ENCODE data around the gene FAF1. TPM values are rescaled to one million over a fixed set of nuclear protein-coding genes. Genes with fewer than 3 reads are reported as not detected.

FAF1 gene
- total RNA-seq, 4 donors from 2014 or later = 72.0 to 107 (median 92.0) TPM

GRCh38 chr1:50620680-50621329 lies 339.3 kb downstream of the FAF1 start:
- Histone ChIP-seq H3K27ac (no peak overlapping the region), H3K36me3 (no peaks in the 10 kb centered on the region), H3K9me3 (no peaks in the 10 kb centered on the region), H3K27me3 (no peaks in the 10 kb centered on the region), H3K4me1 (no peaks in the 10 kb centered on the region), H3K4me3 (no peak overlapping the region)
- DNase-seq (no peak), ATAC-seq (no peak)
- intact Hi-C loops (cut with DNase I; ENCODE audit: low total_unique reads) = no loop called here
- TF ChIP-seq, protein P1, sequence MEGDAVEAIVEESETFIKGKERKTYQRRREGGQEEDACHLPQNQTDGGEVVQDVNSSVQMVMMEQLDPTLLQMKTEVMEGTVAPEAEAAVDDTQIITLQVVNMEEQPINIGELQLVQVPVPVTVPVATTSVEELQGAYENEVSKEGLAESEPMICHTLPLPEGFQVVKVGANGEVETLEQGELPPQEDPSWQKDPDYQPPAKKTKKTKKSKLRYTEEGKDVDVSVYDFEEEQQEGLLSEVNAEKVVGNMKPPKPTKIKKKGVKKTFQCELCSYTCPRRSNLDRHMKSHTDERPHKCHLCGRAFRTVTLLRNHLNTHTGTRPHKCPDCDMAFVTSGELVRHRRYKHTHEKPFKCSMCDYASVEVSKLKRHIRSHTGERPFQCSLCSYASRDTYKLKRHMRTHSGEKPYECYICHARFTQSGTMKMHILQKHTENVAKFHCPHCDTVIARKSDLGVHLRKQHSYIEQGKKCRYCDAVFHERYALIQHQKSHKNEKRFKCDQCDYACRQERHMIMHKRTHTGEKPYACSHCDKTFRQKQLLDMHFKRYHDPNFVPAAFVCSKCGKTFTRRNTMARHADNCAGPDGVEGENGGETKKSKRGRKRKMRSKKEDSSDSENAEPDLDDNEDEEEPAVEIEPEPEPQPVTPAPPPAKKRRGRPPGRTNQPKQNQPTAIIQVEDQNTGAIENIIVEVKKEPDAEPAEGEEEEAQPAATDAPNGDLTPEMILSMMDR (IDR thresholded peaks at IDR 0.05 in 4 of 5, conservative IDR thresholded peaks at IDR 0.05 in 1 of 5) = no peak
- no peak for TF ChIP-seq POLR2A (IDR thresholded peaks at IDR 0.05)
- in situ Hi-C loops (cut with MboI; ENCODE audit: low sequenced_read_pairs in 4 of 4) = no loop called here

DNA sequence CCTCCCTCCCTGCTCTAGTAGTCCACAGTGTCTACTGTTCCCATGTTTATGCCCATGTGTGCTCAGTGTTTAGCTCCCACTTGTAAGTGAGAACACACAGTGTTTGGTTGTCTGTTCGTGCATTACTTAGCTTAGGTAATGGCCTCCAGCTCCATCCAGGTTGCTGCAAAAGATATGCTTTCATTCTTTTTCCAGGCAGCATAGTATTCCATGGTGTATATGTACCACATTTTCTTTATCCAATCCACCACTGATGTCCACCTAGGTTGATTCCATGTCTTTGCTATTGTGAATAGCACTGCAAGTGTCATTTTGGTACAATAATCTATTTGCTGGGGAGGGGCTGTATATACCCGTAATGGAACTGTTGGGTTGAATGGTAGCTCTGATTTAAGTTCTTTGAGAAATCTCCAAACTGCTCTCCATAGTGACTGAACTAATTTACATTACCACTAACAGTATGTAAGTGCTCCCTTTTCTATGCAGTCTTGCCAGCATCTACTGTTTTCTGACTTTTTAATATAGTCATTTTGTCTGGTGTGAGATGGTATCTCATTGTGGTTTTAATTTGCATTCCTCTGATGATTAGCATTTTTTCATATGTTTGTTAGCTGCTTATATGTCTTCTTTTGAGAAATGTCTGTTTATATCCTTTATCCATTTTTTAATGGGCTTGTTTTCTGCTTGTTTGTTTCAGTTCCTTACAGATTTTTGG lies 344.9 kb downstream of the FAF1 start:
- H3K27ac ChIP-seq = no peak overlapping the region
- no peaks in the 10 kb centered on the region for H3K9me3 ChIP-seq
- ATAC-seq (no peak), DNase-seq (no peak)
- in situ Hi-C loops (cut with MboI; ENCODE audit: low sequenced_read_pairs in 4 of 4) (no loop called here), intact Hi-C loops (cut with DNase I; ENCODE audit: low total_unique reads) (no loop called here)
- H3K27me3 ChIP-seq = no peaks in the 10 kb centered on the region
- H3K36me3 ChIP-seq = no peaks in the 10 kb centered on the region
- no peak overlapping the region for H3K4me3 ChIP-seq
- no peak for TF ChIP-seq POLR2A (IDR thresholded peaks at IDR 0.05)
- TF ChIP-seq, protein P1 (IDR thresholded peaks at IDR 0.05 in 4 of 5, conservative IDR thresholded peaks at IDR 0.05 in 1 of 5) = no peak
- H3K4me1 ChIP-seq = no peaks in the 10 kb centered on the region

DNA sequence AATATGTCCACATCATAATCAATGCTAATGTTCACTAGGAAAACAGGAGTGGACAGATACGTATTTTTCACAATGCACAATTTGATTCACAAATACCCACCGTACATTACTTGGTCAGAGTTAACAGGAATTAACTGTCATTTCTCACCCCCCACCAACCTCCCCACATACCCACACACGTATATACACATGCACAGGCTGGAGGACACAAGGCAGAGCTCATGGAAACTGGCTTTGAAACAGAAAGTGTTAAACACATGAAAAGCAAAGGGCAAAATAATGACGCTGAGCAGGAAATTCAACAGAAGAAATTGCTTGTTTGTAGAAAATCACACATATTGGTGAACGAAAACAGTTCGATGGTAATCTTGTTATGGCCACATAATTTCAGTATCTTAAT lies 348.4 kb downstream of the FAF1 start:
- H3K27me3 ChIP-seq = no peaks in the 10 kb centered on the region
- TF ChIP-seq, protein P1 (IDR thresholded peaks at IDR 0.05 in 4 of 5, conservative IDR thresholded peaks at IDR 0.05 in 1 of 5) = no peak
- no peak for TF ChIP-seq POLR2A (IDR thresholded peaks at IDR 0.05)
- no peaks in the 10 kb centered on the region for H3K36me3 ChIP-seq
- ATAC-seq = no peak
- no peak overlapping the region for H3K4me3 ChIP-seq
- DNase-seq = no peak
- no peaks in the 10 kb centered on the region for H3K4me1 ChIP-seq
- in situ Hi-C loops (cut with MboI; ENCODE audit: low sequenced_read_pairs in 4 of 4) = no loop called here
- no peaks in the 10 kb centered on the region for H3K9me3 ChIP-seq
- intact Hi-C loops (cut with DNase I; ENCODE audit: low total_unique reads) = no loop called here
- no peak overlapping the region for H3K27ac ChIP-seq

GRCh38 chr1:50610563-50610962 lies 349.5 kb downstream of the FAF1 start:
- ATAC-seq (no peak), DNase-seq (no peak)
- H3K9me3 ChIP-seq = no peaks in the 10 kb centered on the region
- H3K27me3 ChIP-seq = no peaks in the 10 kb centered on the region
- intact Hi-C loops (cut with DNase I; ENCODE audit: low total_unique reads) (no loop called here), in situ Hi-C loops (cut with MboI; ENCODE audit: low sequenced_read_pairs in 4 of 4) (no loop called here)
- H3K4me3 ChIP-seq = no peak overlapping the region
- H3K36me3 ChIP-seq = no peaks in the 10 kb centered on the region
- TF ChIP-seq POLR2A (IDR thresholded peaks at IDR 0.05) = no peak
- H3K27ac ChIP-seq = no peak overlapping the region
- H3K4me1 ChIP-seq = no peaks in the 10 kb centered on the region

DNA sequence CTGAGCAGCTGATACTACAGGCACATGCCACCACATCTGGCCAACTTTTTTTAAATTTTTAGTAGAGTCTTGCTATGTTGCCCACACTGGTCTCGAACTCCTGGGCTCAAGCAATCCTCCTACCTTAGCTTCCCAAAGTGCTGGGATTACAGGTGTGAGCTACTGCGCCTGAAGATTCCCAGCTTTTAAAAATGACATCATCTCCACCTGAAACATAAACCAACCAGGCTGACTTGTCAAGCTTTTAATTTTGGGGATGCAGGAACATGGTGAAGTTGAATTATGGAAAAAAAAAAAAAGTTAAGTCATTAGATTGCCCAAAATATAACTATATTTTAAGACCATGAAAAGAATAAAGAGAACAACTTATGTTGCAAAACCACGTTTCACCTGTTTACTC lies 350.6 kb downstream of the FAF1 start:
- no peaks in the 10 kb centered on the region for H3K27me3 ChIP-seq
- H3K4me3 ChIP-seq = no peak overlapping the region
- no peak overlapping the region for H3K27ac ChIP-seq
- intact Hi-C loops (cut with DNase I; ENCODE audit: low total_unique reads) = no loop called here
- ATAC-seq (no peak), DNase-seq (no peak)
- TF ChIP-seq, protein P1 (IDR thresholded peaks at IDR 0.05 in 4 of 5, conservative IDR thresholded peaks at IDR 0.05 in 1 of 5) = no peak
- TF ChIP-seq POLR2A (IDR thresholded peaks at IDR 0.05) = no peak
- H3K9me3 ChIP-seq = no peaks in the 10 kb centered on the region
- H3K4me1 ChIP-seq = no peaks in the 10 kb centered on the region
- in situ Hi-C loops (cut with MboI; ENCODE audit: low sequenced_read_pairs in 4 of 4) = no loop called here
- no peaks in the 10 kb centered on the region for H3K36me3 ChIP-seq
